Right ventricle myocardium inferior (tissue), 1 donor: ENCODE data around the gene DONSON. TPM values are rescaled to one million over a fixed set of nuclear protein-coding genes. Genes with fewer than 3 reads are reported as not detected.
"Not testable (repeated sequence)": the region's sequence is repeated elsewhere in the genome, so short reads cannot be mapped to it uniquely, and the experiment has no call there.

Experiments used
- ATAC-seq: fragments of 200-7000 bp; cut with Tn5 transposase; one replicate; pipeline ENCODE4 v1.9.1; 2020; ENCODE audit warnings: mild to moderate bottlenecking, moderate library complexity
- DNase-seq: peaks from one replicate; pipeline ENCODE4 v3.0.0; 2021; ENCODE audit errors: missing footprints
- intact Hi-C: fragments of 100-400 bp; cut with DNase I; formaldehyde crosslinking; loops from one replicate; pipeline ENCODE4 v1.11.0; 2022
- long read RNA-seq: library from polyadenylated mRNA; unstranded; transcript quantifications from one replicate; pipeline ENCODE4 v2.0.0, GENCODE V29; 2021
- total RNA-seq: library from RNA; stranded (reverse); fragmentation: NEBNext Ultra II Directional; extraction: Animal tissue kit (Norgen Biotek cat#: 25700); gene quantifications from one replicate; pipeline ENCODE4 v1.2.1, GENCODE V29; 2021
- donor health status: DM: no; HTN: yes; CAD: no; lungs with severe emphysema.

DONSON gene
- total RNA-seq: 6.6 TPM
- long read RNA-seq, partial matches to known transcripts: 0 of 2 reads
- long read RNA-seq, other reads (novel, unspliced or antisense): 2 of 2 reads

GRCh38 chr21:33588485-33589335 is at the start of gene DONSON:
DONSON (minus strand) TSS chr21:33588684; CDS start chr21:33588641, 43 bp downstream.
- DNase-seq (peak; percentile 95), ATAC-seq (peak; percentile 98)
- intact Hi-C loops: loop anchor here (5.0 kb wide), 1 partner anchor 46 kb away; the partner anchor contains the start of genes GART and SON

GRCh38 chr21:33634254-33634653 is 45.8 kb upstream of the DONSON start:
- intact Hi-C loops: no loop called here
- ATAC-seq: no peak
- DNase-seq: no peak

GRCh38 chr21:33626151-33626550 is 37.7 kb upstream of the DONSON start:
- ATAC-seq, DNase-seq, intact Hi-C loops: not testable (repeated sequence)

GRCh38 chr21:33622253-33622652 is 33.8 kb upstream of the DONSON start:
- DNase-seq (no peak), ATAC-seq (no peak)
- intact Hi-C loops: no loop called here

GRCh38 chr21:33619726-33620125 is 31.2 kb upstream of the DONSON start:
- intact Hi-C loops: no loop called here
- no peak for DNase-seq
- ATAC-seq: no peak

GRCh38 chr21:33618407-33618806 is 29.9 kb upstream of the DONSON start:
- no peak for DNase-seq
- intact Hi-C loops: no loop called here
- no peak for ATAC-seq

- ATAC-seq, DNase-seq, intact Hi-C loops: not testable (repeated sequence)
Observed at GRCh38 chr21:33617565-33617964, 29.1 kb upstream of the DONSON start.

- ATAC-seq: no peak
- no peak for DNase-seq
- intact Hi-C loops: no loop called here
Observed at GRCh38 chr21:33611006-33611744, 22.7 kb upstream of the DONSON start.

GRCh38 chr21:33608559-33608958 is 20.1 kb upstream of the DONSON start:
- intact Hi-C loops: no loop called here
- DNase-seq (no peak), ATAC-seq (no peak)

GRCh38 chr21:33598051-33598450 is 9.6 kb upstream of the DONSON start:
- intact Hi-C loops: no loop called here
- DNase-seq: no peak
- no peak for ATAC-seq

GRCh38 chr21:33587792-33588484 is 546 bp downstream of the DONSON start:
- DNase-seq (peak; percentile 79), ATAC-seq (peak; percentile 15)
- intact Hi-C loops: loop anchor here (5.0 kb wide), 1 partner anchor 46 kb away; the partner anchor contains the start of genes GART and SON

GRCh38 chr21:33586927-33587326 is 1.6 kb downstream of the DONSON start:
- DNase-seq (no peak), ATAC-seq (no peak)
- intact Hi-C loops: loop anchor here (5.0 kb wide), 1 partner anchor 45 kb away; the partner anchor contains the start of genes GART and SON

- ATAC-seq (no peak), DNase-seq (no peak)
- intact Hi-C loops: no loop called here
Observed at GRCh38 chr21:33584455-33584854, 4.0 kb downstream of the DONSON start.

- ATAC-seq: no peak
- intact Hi-C loops: no loop called here
- no peak for DNase-seq
Observed at GRCh38 chr21:33578959-33579542, 9.4 kb downstream of the DONSON start.

GRCh38 chr21:33578214-33578613 is 10.3 kb downstream of the DONSON start:
- no peak for ATAC-seq
- no peak for DNase-seq
- intact Hi-C loops: no loop called here

- intact Hi-C loops, DNase-seq: not testable (repeated sequence)
- ATAC-seq: peak; percentile 28
Observed at GRCh38 chr21:33576741-33577141, 11.7 kb downstream of the DONSON start.

- DNase-seq (no peak), ATAC-seq (no peak)
- intact Hi-C loops: no loop called here
Observed at GRCh38 chr21:33572350-33572749, 16.1 kb downstream of the DONSON start.

- DNase-seq (no peak), ATAC-seq (no peak)
- intact Hi-C loops: no loop called here
Observed at GRCh38 chr21:33569991-33570390, 18.5 kb downstream of the DONSON start.

- intact Hi-C loops: no loop called here
- DNase-seq: no peak
- no peak for ATAC-seq
Observed at GRCh38 chr21:33568448-33568847, 20.0 kb downstream of the DONSON start.
